IPS-20b (cell line): Measurements from ENCODE around the gene FAM25C.
"Not testable (repeated sequence)": the region's sequence is repeated elsewhere in the genome, so short reads cannot be mapped to it uniquely, and the experiment has no call there.

Experiments
- H3K27ac ChIP-seq: one replicate; pipeline ENCODE4 v1.5.1; 2013; ENCODE audit warnings: low read length
- H3K27me3 ChIP-seq: 2 replicates; pipeline ENCODE4 v1.6.1; 2013; ENCODE audit warnings: mild to moderate bottlenecking, low read length, inconsistent platforms; ENCODE audit not compliant: insufficient read depth
- H3K36me3 ChIP-seq: 2 replicates; pipeline ENCODE4 v1.6.1; 2013; ENCODE audit warnings: low read depth, mild to moderate bottlenecking, inconsistent platforms, low read length, moderate library complexity; ENCODE audit not compliant: insufficient read depth
- H3K4me1 ChIP-seq: 2 replicates; pipeline ENCODE4 v1.6.1; 2013; ENCODE audit warnings: mild to moderate bottlenecking, control low read depth, inconsistent platforms, low read length, moderate library complexity; ENCODE audit not compliant: insufficient read depth
- H3K4me3 ChIP-seq: 2 replicates; pipeline ENCODE4 v1.5.1; 2013; ENCODE audit warnings: mild to moderate bottlenecking, low read length, inconsistent platforms
- H3K9ac ChIP-seq: 2 replicates; pipeline ENCODE4 v1.6.1; 2013; ENCODE audit warnings: low read depth, mild to moderate bottlenecking, inconsistent platforms, low read length, moderate library complexity
- H3K9me3 ChIP-seq: 2 replicates; pipeline ENCODE4 v1.6.1; 2013; ENCODE audit warnings: mild to moderate bottlenecking, low read depth, low read length, inconsistent platforms; ENCODE audit not compliant: insufficient read depth

Gene FAM25C

DNA sequence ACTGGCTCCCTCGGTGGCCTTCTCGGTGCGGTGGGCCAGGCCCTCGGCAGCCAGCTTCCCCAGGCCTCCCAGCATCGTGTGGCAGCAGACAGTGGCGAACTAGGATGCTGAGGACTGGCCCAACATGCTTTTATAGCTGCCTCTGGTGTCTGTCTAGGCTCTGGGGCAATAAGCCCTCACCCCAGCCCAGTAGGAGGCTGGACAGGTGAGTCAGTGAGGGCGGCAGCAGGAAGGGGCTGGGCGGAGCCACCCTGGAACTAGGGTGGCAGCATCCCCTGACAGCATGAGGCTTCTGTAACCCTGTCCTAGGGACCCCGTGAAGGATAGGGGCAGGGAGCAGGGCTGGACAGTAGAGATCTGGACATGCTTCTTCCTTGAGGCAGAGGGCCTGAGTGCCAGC is at the start of gene FAM25C:
Gene FAM25C (minus strand): TSS at position 101 of the 400 bp plus-strand sequence. CDS start 26 bp downstream, at position 75.
- H3K4me3 ChIP-seq, H3K27ac ChIP-seq, H3K27me3 ChIP-seq, H3K36me3 ChIP-seq, H3K9me3 ChIP-seq, H3K9ac ChIP-seq, H3K4me1 ChIP-seq: not testable (repeated sequence)

- not testable (repeated sequence) for H3K4me3 ChIP-seq, H3K27ac ChIP-seq, H3K9me3 ChIP-seq, H3K27me3 ChIP-seq, H3K9ac ChIP-seq, H3K36me3 ChIP-seq, H3K4me1 ChIP-seq
These were observed 45.0 kb upstream of the FAM25C start for GRCh38 chr10:48044557-48044956.

GRCh38 chr10:48031390-48031789 is 31.8 kb upstream of the FAM25C start:
- not testable (repeated sequence) for H3K4me3 ChIP-seq, H3K9ac ChIP-seq, H3K9me3 ChIP-seq, H3K27ac ChIP-seq, H3K27me3 ChIP-seq, H3K4me1 ChIP-seq, H3K36me3 ChIP-seq

GRCh38 chr10:48002306-48002705 is 2.7 kb upstream of the FAM25C start:
- not testable (repeated sequence) for H3K4me3 ChIP-seq, H3K4me1 ChIP-seq, H3K27ac ChIP-seq, H3K27me3 ChIP-seq, H3K36me3 ChIP-seq, H3K9ac ChIP-seq, H3K9me3 ChIP-seq

DNA sequence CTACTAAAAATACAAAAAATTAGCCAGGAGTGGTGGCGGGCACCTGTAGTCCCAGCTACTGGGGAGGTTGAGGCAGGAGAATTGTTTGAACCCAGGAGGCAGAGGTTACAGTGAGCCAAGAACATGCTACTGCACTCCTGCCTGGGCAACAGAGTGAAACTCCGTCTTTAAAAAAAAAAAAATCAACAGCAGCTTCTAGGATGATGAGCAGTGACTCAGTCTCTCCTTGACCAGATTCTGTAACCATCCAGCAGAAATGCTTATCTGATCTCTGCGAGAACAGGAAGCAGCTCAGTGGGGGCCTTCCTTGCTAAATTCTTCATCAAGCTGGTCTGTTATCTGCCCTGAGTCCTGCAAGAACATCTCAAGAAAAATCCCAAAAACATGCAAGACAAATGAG is 5.5 kb downstream of the FAM25C start:
- not testable (repeated sequence) for H3K9ac ChIP-seq, H3K4me3 ChIP-seq, H3K9me3 ChIP-seq, H3K4me1 ChIP-seq, H3K27ac ChIP-seq, H3K36me3 ChIP-seq, H3K27me3 ChIP-seq

DNA sequence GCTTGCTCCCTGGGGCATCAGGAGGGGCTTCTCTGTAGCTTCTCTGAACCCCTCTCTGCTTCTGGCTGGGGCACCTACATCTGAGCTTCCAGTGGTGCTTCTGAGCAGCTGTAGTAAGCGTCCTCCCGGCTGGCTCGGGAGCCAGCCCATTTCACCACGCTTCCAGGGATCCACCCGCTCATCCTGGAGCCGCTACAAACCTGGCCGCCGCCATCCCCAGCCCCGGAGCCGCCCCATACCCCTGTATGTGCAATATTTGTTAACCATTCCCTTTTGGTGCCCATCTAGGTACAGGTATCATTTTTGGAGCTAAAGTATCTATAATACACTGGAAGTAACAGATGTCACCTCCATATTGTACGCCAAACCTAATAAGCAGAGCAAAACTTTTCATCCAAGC is 7.0 kb downstream of the FAM25C start:
- H3K9me3 ChIP-seq, H3K27me3 ChIP-seq, H3K9ac ChIP-seq, H3K27ac ChIP-seq, H3K4me3 ChIP-seq, H3K4me1 ChIP-seq, H3K36me3 ChIP-seq: not testable (repeated sequence)

- H3K36me3 ChIP-seq, H3K4me1 ChIP-seq, H3K9me3 ChIP-seq, H3K4me3 ChIP-seq, H3K27me3 ChIP-seq, H3K9ac ChIP-seq, H3K27ac ChIP-seq: not testable (repeated sequence)
These were observed 7.9 kb downstream of the FAM25C start for GRCh38 chr10:47991706-47992105.

DNA sequence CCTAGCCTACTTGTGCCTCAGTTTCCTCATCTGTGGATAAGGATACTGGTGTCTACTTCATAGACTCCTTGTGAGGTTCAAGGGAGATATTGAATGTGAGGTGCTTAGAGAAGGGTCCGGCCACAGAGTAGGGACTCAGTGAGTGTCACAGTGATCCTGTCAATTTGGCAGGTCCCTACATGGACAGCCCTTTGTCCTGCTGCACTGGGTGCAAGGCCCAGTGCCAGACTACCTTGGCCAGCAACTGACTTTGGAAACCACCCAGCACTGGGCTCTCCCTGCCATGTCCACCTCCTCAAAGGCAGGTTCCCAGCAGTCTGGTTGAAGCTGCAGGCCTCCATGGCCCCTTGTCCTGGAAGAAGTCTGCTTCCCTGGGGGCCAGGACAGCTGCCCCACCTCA is 9.5 kb downstream of the FAM25C start:
- H3K9ac ChIP-seq, H3K36me3 ChIP-seq, H3K4me3 ChIP-seq, H3K27ac ChIP-seq, H3K9me3 ChIP-seq, H3K27me3 ChIP-seq, H3K4me1 ChIP-seq: not testable (repeated sequence)

GRCh38 chr10:47989542-47989950 is 10.0 kb downstream of the FAM25C start:
- H3K27me3 ChIP-seq, H3K27ac ChIP-seq, H3K36me3 ChIP-seq, H3K9me3 ChIP-seq, H3K4me3 ChIP-seq, H3K9ac ChIP-seq, H3K4me1 ChIP-seq: not testable (repeated sequence)

GRCh38 chr10:47988718-47989541 is 10.7 kb downstream of the FAM25C start:
- H3K36me3 ChIP-seq, H3K27ac ChIP-seq, H3K27me3 ChIP-seq, H3K4me1 ChIP-seq, H3K9me3 ChIP-seq, H3K9ac ChIP-seq, H3K4me3 ChIP-seq: not testable (repeated sequence)

DNA sequence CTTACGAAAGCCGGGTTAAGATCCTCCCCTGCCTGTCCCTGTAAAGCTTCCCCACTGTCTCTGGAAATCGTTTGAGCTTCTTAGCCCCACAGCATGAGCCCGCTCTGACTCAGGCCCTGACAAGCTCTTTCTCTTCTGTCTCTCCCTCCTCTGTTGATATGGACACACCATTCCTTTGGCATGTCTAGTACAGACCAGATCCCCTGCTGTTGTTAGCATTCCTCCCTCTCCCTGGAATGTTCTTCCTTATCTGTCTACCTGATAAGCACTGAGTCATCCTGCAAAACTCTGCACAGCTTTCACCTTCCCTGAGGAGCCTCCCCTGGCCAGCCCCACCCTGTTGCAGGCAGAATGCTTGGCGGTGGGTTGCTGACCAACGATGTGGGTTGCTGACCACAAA is 11.6 kb downstream of the FAM25C start:
- H3K27me3 ChIP-seq, H3K4me3 ChIP-seq, H3K9ac ChIP-seq, H3K27ac ChIP-seq, H3K9me3 ChIP-seq, H3K4me1 ChIP-seq, H3K36me3 ChIP-seq: not testable (repeated sequence)

DNA sequence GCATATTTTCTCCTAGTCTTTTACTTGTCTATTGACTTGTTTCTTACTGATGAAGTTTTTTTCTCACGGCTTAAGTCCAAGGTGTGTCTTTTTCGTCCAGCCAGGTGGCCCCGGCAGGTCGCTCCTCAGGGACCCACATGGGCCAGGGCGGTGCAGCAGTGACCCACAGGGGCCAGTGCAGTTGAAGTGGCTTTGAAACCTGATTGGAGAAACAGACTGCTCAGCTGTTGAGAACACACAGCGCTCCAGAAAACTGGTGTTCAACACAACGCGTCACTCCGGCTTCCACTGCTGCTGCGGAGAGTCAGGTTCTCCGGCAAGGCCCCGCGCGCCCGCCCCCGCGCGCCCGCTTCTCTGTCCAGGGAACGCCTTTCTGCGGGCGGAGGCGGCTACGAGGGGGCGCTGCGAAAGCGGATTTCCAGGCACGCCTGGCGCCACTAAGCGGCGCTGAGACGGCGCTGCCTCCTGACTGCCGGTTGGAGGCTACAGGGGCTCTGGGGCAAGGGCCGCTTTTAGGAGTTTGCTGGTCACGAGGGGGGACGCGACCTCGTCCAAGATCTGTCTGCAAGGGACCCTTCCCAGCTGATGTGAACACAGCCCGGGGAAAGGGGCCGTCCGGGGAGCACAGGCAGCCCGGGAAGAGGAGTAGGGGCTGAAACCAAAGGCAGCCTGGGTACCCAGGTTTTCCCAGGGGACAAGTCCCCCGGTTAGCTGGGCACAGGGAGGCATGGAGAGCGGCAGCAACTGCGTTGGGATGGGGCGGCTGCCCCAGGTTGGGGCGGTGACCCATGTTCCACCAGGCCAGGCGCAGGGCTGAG is 13.0 kb downstream of the FAM25C start:
- H3K27me3 ChIP-seq, H3K4me1 ChIP-seq, H3K36me3 ChIP-seq, H3K9ac ChIP-seq, H3K27ac ChIP-seq, H3K9me3 ChIP-seq, H3K4me3 ChIP-seq: not testable (repeated sequence)
